Spinal cord (tissue), 10 donors: ENCODE measurements around the gene SNPH. TPM values are rescaled to one million over a fixed set of nuclear protein-coding genes. Genes with fewer than 3 reads are reported as not detected.

Experiments
- DNase-seq, 6 donors: peaks; one replicate each; pipeline versions ENCODE4 v3.0.0 to v3.0.0-alpha.2; 2013 to 2015; ENCODE audit warnings: low spot score in 6 of 6, low read depth in 4 of 6
- H3K27ac ChIP-seq: one replicate; pipeline ENCODE4 v1.5.1; 2013; ENCODE audit warnings: low read depth, low read length, control low read depth
- H3K27me3 ChIP-seq: one replicate; pipeline ENCODE4 v1.6.1; 2013; ENCODE audit warnings: low read length; ENCODE audit not compliant: control insufficient read depth, insufficient read depth
- H3K36me3 ChIP-seq: one replicate; pipeline ENCODE4 v1.6.1; 2013; ENCODE audit warnings: low read length; ENCODE audit not compliant: control insufficient read depth, insufficient read depth
- H3K4me1 ChIP-seq: one replicate; pipeline ENCODE4 v1.6.1; 2013; ENCODE audit warnings: low read length; ENCODE audit not compliant: control insufficient read depth, insufficient read depth
- H3K4me3 ChIP-seq: one replicate; pipeline ENCODE4 v1.5.1; 2013; ENCODE audit warnings: low read depth, low read length, control low read depth
- H3K9me3 ChIP-seq: one replicate; pipeline ENCODE4 v1.6.1; 2013; ENCODE audit warnings: low read length; ENCODE audit not compliant: control insufficient read depth, insufficient read depth
- WGBS: methylation state at CpG from one replicate; pipeline ENCODE4 v1.1.5; 2013; ENCODE audit warnings: missing lambda C conversion rate; ENCODE audit not compliant: insufficient coverage; 5-methylcytosine and 5-hydroxymethylcytosine counted together
- polyA plus RNA-seq, 2 donors: library from polyadenylated mRNA; unstranded; fragments of 120-200 nt; gene quantifications; one replicate each; pipeline ENCODE4 v1.2.1, GENCODE V29; 2013; ENCODE audit not compliant: insufficient read length in 2 of 2
- total RNA-seq, 2 donors: library from RNA; depleted of rRNA in 1 of 2; stranded (reverse); fragments of 120-200 nt in 1 of 2; fragments of >200 nt in 1 of 2; gene quantifications; one replicate each; pipeline versions ENCODE4 v1.2.3 to v1.2.4, GENCODE V29; 2013 to 2014
- donor health status: healthy.

The SNPH gene
- total and polyA plus RNA-seq, 4 donors = 12.2 to 46.7 (median 33.9) TPM

DNA sequence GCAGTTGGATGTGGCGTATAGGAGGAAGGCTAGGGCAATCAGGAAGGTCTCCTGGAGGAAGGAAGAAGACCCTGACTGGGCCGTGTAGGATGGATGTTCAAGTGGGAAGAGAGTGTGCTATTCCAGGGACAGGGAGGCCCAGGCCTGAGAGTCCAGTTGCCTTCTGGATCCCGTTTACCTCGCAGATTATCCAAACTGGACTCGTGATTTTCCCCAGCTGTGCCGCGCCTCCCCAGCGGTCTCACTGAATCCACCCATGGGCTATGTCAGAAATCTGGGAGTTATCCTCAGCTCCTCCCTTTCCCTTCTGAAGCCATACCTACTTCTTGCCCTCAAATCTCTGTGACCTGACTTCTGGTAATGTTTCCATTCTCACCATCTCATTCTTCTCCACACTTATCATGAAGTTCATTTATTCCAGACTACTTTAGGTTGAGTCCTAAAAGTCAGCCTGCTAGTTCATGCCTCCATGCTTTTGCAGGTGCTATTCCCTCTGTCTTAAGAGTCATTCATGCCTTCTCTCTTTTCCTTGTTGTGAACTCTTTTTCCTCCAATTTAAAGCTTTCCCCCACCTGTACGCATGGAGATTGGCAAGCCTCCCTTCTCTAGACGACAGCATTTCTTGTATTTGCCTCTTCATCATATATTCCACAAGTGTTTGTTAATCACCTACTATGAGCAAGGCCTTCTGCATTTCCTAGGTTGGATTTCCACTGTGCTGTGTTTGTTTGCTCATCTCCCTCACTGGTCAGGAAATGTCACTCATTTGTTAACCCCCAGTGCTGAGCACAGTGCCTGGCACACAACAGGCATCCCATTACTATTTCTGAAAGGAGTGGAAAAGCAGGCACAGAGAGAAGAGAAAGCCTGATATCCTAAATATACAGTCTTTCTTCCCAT lies 60.2 kb downstream of the SNPH start:
- Histone ChIP-seq H3K27ac (peak overlapping the region; percentile 95), H3K4me3 (peak overlapping the region; percentile 95), H3K4me1 (peaks cover 30% of the 10 kb centered on the region), H3K36me3 (peaks cover 9% of the 10 kb centered on the region), H3K27me3 (no peaks in the 10 kb centered on the region), H3K9me3 (no peaks in the 10 kb centered on the region)
- no peak for DNase-seq
- WGBS = 43% methylated on average over 8 of the region's 10 CpGs

DNA sequence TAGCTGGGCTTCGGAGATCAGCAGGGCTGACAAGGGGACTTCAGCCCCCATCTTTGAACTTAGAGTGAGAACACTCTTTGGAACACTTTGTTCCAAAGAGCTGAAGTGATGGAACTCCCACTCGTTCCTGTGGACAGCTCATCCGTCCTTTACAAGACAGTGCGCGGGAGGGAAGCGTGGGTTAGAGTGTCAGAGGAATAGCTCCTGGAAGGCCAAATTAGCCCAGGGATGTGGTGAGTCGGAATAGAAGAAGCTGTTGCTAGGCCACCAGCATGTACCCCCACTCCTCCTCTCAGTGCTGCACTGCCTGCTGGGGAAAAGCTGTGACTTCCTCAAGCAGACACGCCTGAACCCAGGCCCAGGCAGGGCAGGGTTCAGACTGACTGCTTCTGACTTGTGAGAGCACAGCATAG lies 61.2 kb downstream of the SNPH start:
- 86% methylated on average over 7 of the region's 8 CpGs for WGBS
- peaks cover 30% of the 10 kb centered on the region for H3K4me1 ChIP-seq
- peaks cover 9% of the 10 kb centered on the region for H3K36me3 ChIP-seq
- H3K4me3 ChIP-seq = no peak overlapping the region
- no peak overlapping the region for H3K27ac ChIP-seq
- H3K9me3 ChIP-seq = no peaks in the 10 kb centered on the region
- no peak for DNase-seq
- H3K27me3 ChIP-seq = no peaks in the 10 kb centered on the region

DNA sequence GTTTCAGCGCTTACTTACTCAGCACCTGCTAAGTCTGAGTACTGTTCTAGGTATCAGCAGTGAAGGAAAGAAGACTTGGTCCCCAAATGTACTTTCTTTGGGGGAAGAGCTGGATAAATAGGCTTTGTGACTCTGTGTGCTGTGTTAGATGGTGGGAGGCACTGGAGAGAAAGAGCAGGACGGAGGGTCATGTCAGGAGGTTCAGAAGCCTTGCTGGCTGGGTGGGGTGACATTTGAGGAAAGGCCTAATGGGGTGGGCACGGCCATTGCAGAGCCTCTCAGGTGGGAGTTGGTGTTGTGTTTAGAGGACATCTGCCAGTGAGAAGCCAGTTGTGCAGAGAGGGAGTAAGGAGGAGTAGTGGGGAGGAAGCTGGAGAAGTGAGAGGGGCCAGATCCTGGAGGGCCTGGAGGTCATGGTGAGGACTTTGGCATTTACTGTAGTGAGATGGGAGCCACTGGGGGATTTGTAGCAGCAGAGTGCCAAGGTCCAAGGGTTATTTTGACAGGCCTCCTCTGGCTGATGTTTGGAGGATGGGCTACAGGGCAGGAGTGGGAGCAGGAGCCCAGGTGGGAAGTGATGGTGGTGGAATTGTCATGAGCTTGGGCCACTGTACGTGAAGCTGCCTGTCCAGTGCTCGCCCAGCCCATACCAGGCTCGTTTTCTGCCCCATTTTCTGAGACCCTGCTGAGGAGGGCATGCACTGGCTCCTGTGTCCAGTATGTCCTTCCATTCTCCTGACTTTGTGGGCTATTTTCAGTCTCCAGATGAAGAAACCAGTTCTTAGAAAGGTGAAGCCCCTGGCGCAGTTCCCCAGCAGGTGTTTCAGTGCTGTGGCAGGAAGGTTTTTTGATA lies 62.0 kb downstream of the SNPH start:
- WGBS = 89% methylated on average over 6 of the region's 7 CpGs
- H3K4me1 ChIP-seq = peaks cover 30% of the 10 kb centered on the region
- DNase-seq = no peak
- H3K27ac ChIP-seq = no peak overlapping the region
- H3K27me3 ChIP-seq = no peaks in the 10 kb centered on the region
- no peak overlapping the region for H3K4me3 ChIP-seq
- peaks cover 9% of the 10 kb centered on the region for H3K36me3 ChIP-seq
- no peaks in the 10 kb centered on the region for H3K9me3 ChIP-seq

DNA sequence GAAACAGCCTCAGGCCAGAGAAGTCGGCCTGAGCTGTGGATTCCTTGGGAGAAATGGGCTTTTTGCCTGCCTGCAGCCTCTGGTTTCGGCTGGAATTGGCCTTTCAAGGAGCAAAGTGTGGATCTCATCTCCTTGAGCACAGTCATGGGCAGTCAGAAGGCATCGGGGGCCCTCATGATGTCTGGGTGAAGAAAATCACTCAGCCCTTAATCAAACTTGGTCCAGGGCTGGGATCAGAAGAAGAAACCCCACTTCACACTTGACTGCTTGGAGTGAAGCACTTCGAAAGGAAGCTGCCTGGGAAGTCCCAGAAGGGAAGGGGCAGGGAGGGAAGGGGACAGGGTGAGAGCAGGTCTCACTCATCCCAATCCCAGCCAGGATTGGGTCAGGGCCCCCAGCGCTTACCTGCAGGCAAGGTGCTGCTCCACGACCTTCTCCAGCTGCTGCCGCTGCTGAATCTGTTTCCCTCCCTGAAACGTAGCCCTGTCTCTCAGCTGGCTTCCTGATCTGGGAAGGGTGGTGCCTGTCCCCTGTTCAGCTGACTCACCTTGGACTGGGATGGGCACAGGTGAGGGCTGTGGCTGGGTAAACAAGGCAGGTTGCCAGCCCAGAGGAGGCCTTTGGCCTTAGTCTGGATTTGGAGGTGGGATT lies 62.7 kb downstream of the SNPH start, which contains the start of gene SDCBP2:
Gene SDCBP2, minus strand, starts transcription at position 460 of the 651 bp plus-strand sequence. CDS start 8,723 bp downstream, outside the sequence.
- no peak for DNase-seq
- peaks cover 11% of the 10 kb centered on the region for H3K36me3 ChIP-seq
- H3K27me3 ChIP-seq = no peaks in the 10 kb centered on the region
- 88% methylated on average over 7 of the region's 8 CpGs for WGBS
- no peak within 1 kb of the TSS for H3K4me3 ChIP-seq
- H3K9me3 ChIP-seq = no peaks in the 10 kb centered on the region
- H3K4me1 ChIP-seq = peaks cover 30% of the 10 kb centered on the region
- H3K27ac ChIP-seq = no peak within 1 kb of the TSS

DNA sequence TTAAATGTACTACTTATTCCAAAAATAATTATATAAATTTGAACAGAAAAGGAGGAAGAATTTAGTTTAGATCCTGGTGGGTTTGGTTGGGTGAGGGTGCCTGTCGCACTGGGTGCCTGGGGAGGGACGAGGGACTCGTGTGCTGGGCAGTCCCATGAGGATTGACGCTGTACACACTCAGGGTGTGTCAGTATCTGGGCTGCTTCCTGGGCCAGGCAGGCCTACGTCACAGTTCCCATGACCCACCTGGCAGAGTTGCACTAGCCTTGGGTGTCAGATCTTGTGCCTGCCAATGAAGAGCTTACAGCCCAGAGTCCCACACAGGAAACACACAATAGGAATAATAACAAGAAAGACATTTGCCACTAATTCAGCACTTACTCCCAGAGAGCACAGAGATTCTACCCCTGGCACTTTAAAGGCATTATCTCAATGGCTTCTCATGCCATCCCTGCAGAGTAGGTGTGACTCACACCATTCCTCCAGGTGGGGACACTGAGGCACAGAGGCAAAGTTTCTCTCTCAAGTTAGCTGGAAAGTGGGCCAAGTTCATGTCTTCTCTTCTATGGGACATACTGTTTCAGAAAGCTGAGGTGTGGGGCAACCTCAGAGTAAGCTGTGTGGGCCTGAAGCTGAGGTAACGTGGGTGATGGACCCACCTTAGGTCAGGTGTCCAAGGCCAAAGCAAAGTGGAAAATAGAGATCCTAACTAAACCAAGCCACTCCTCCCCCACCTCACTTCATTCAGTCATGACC lies 64.2 kb downstream of the SNPH start:
- no peaks in the 10 kb centered on the region for H3K9me3 ChIP-seq
- 88% methylated on average over 5 of the region's 6 CpGs for WGBS
- no peak for DNase-seq
- no peaks in the 10 kb centered on the region for H3K27me3 ChIP-seq
- H3K27ac ChIP-seq = no peak overlapping the region
- H3K4me1 ChIP-seq = peaks cover 25% of the 10 kb centered on the region
- H3K4me3 ChIP-seq = no peak overlapping the region
- H3K36me3 ChIP-seq = peaks cover 14% of the 10 kb centered on the region

DNA sequence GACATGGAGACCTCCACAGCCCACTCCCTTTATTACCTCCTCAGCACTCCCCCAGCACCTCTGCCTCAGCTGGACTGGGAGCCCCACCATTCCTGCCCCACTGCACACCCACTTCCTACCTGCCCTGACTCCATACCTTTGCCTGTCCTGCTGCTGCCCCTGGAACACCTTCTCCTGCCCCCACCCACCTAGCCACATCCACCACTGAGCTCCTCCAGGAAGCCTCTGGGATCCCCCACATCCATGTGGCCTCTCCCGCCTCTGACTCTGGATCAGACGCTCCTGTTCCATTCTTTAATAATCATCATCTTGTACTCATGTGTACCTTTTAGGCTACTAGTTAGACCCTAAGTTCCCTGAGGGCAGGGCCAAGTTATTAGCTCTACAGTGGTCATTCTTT lies 65.0 kb downstream of the SNPH start:
- peaks cover 14% of the 10 kb centered on the region for H3K36me3 ChIP-seq
- no peaks in the 10 kb centered on the region for H3K9me3 ChIP-seq
- H3K27ac ChIP-seq = no peak overlapping the region
- peaks cover 21% of the 10 kb centered on the region for H3K4me1 ChIP-seq
- 100% methylated on average over 2 of the region's 2 CpGs for WGBS
- H3K27me3 ChIP-seq = no peaks in the 10 kb centered on the region
- DNase-seq = no peak
- H3K4me3 ChIP-seq = no peak overlapping the region

DNA sequence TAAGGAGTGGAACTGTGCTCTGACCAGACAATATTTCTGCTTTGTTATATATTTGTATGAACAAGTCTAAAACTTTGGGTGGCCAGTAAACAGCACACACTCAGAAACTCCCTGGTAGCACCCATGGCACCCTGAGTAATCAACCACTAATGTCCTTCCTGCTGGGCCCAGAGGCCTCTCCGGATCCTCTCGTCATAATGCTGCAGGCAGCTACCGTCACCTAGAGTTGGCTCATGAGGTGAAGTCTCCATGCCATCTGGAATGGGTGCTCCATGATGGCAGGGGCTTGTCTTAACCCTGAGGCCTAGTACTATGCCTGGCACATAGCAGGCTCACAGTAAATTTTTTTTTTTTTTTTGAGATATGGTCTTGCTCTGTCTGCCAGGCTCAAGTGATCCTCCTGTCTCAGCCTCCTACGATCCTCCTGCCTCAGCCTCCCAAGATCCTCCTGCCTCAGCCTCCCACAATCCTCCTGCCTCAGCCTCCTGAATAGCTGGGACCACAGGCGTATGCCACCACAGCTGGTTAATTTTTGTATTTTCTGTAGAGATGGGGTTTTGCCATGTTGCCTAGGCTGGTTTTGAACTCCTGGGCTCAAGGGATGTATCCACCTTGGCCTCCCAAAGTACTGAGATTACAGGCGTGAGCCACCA lies 65.8 kb downstream of the SNPH start:
- no peaks in the 10 kb centered on the region for H3K27me3 ChIP-seq
- WGBS = 94% methylated on average over 5 of the region's 6 CpGs
- peaks cover 28% of the 10 kb centered on the region for H3K4me1 ChIP-seq
- no peak overlapping the region for H3K27ac ChIP-seq
- no peak for DNase-seq
- H3K4me3 ChIP-seq = no peak overlapping the region
- H3K9me3 ChIP-seq = no peaks in the 10 kb centered on the region
- H3K36me3 ChIP-seq = peaks cover 14% of the 10 kb centered on the region

DNA sequence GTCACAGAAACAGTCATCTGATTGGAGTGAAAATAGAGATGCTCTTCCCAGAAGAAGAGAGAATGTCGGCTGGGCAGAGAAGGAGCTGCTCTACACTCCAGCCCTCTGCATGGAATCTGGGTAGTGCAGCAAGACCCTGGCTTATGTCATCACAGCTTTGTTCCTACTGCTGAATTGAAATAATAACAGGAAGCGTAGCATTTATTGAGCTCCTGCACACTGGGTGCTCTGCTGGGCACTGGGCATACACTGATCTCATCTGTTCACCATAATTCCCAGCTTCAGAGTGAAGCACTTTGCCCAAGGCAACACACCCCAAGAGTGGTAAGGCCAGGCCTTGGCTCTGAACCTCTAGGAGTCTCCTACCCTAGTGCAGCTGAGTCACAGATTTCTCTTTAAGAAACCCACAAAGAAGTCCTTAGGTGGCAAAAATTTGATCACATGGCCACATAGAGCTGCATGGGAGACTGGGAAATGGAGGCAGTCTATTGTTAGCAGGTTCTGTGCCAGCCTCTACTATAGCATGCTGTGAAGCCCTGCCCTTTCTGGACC lies 66.7 kb downstream of the SNPH start:
- DNase-seq = no peak
- Histone ChIP-seq H3K9me3 (no peaks in the 10 kb centered on the region), H3K4me1 (peaks cover 25% of the 10 kb centered on the region), H3K36me3 (peaks cover 14% of the 10 kb centered on the region), H3K4me3 (no peak overlapping the region), H3K27me3 (no peaks in the 10 kb centered on the region), H3K27ac (no peak overlapping the region)
- WGBS = 100% methylated on average over 2 of the region's 2 CpGs
